ENCODE data around the gene CA7. TPM values are rescaled to one million over a fixed set of nuclear protein-coding genes. Genes with fewer than 3 reads are reported as not detected.

Gene CA7
- total RNA-seq, 3 donors from 2014 or later: 59.3 to 253 (median 131) TPM

- Histone ChIP-seq H3K4me3 (no peak overlapping the region), H3K9me3 (no peaks in the 10 kb centered on the region), H3K4me1 (ENCODE audit: low read depth) (no peaks in the 10 kb centered on the region), H3K36me3 (ENCODE audit: low read depth) (no peaks in the 10 kb centered on the region)
- intact Hi-C loops (cut with DNase I, micrococcal nuclease): no loop called here
- ATAC-seq (no peak), DNase-seq (peak in 1 of 3 donors; percentile 8)
- TF ChIP-seq CTCF (IDR thresholded peaks at IDR 0.05): no peak
Observed at GRCh38 chr16:66857437-66857836, 13.2 kb downstream of the CA7 start.

- ATAC-seq: peak; percentile 74
- no peaks in the 10 kb centered on the region for H3K9me3 ChIP-seq
- no peaks in the 10 kb centered on the region for H3K4me1 ChIP-seq (ENCODE audit: low read depth)
- TF ChIP-seq CTCF (IDR thresholded peaks at IDR 0.05): no peak
- no peaks in the 10 kb centered on the region for H3K36me3 ChIP-seq (ENCODE audit: low read depth)
- no peak overlapping the region for H3K4me3 ChIP-seq
- peak in 1 of 3 donors; percentile 44 for DNase-seq
- intact Hi-C loops (cut with DNase I, micrococcal nuclease): no loop called here
Observed at GRCh38 chr16:66858740-66859396, 14.7 kb downstream of the CA7 start.

- Histone ChIP-seq H3K36me3 (ENCODE audit: low read depth) (no peaks in the 10 kb centered on the region), H3K9me3 (no peaks in the 10 kb centered on the region), H3K4me1 (ENCODE audit: low read depth) (no peaks in the 10 kb centered on the region), H3K4me3 (no peak overlapping the region)
- intact Hi-C loops (cut with DNase I, micrococcal nuclease): no loop called here
- ATAC-seq: no peak
- DNase-seq: peak in 1 of 3 donors; percentile 3
- no peak for TF ChIP-seq CTCF (IDR thresholded peaks at IDR 0.05)
Observed at GRCh38 chr16:66859397-66860068, 15.3 kb downstream of the CA7 start.

- no peak for TF ChIP-seq CTCF (IDR thresholded peaks at IDR 0.05)
- no peak overlapping the region for H3K4me3 ChIP-seq
- H3K36me3 ChIP-seq (ENCODE audit: low read depth): no peaks in the 10 kb centered on the region
- intact Hi-C loops (cut with DNase I, micrococcal nuclease): no loop called here
- no peaks in the 10 kb centered on the region for H3K4me1 ChIP-seq (ENCODE audit: low read depth)
- ATAC-seq (no peak), DNase-seq (peak in 1 of 3 donors; percentile 25)
- no peaks in the 10 kb centered on the region for H3K9me3 ChIP-seq
Observed at GRCh38 chr16:66862023-66862520, 17.9 kb downstream of the CA7 start.

- intact Hi-C loops (cut with DNase I, micrococcal nuclease): no loop called here
Observed at GRCh38 chr16:66863707-66864106, 19.5 kb downstream of the CA7 start.

More at GRCh38 chr16:66863707-66864106, 19.5 kb downstream of the CA7 start:
- TF ChIP-seq CTCF (IDR thresholded peaks at IDR 0.05): no peak
- DNase-seq (no peak), ATAC-seq (no peak)
- Histone ChIP-seq H3K4me3 (no peak overlapping the region), H3K36me3 (ENCODE audit: low read depth) (no peaks in the 10 kb centered on the region), H3K9me3 (no peaks in the 10 kb centered on the region), H3K4me1 (ENCODE audit: low read depth) (no peaks in the 10 kb centered on the region)

Data from mucosa of descending colon (tissue), 3 donors.